IMR-90 (cell line): Measurements from ENCODE around the gene TYRO3.
"Not testable (repeated sequence)": the region's sequence is repeated elsewhere in the genome, so short reads cannot be mapped to it uniquely, and the experiment has no call there.

Experiments used
- CTCF ChIP-seq: conservative IDR thresholded peaks from 2 replicates; pipeline ENCODE4 v1.5.1; 2012; ENCODE audit warnings: mild to moderate bottlenecking, low read depth, low read length, improper control_type of control experiment
- ELK1 ChIP-seq: fragments of 150-350 bp; IDR thresholded peaks from 2 replicates; pipeline ENCODE4 v1.6.1; 2016; ENCODE audit warnings: low read depth, mild to moderate bottlenecking, low read length, moderate library complexity, borderline replicate concordance
- FOS ChIP-seq: fragments of 150-350 bp; IDR thresholded peaks from 2 replicates; pipeline ENCODE4 v1.6.1; 2016; ENCODE audit warnings: low read depth, low read length
- MAFK ChIP-seq: IDR thresholded peaks from 2 replicates; pipeline ENCODE4 v1.6.1; 2012; ENCODE audit warnings: low read depth, low read length, improper control_type of control experiment
- POLR2A ChIP-seq: IDR thresholded peaks from 2 replicates; pipeline ENCODE4 v1.6.1; 2012; ENCODE audit warnings: mild to moderate bottlenecking, low read depth, low read length
- RAD21 ChIP-seq: IDR thresholded peaks from 2 replicates; pipeline ENCODE4 v1.6.1; 2012; ENCODE audit warnings: low read length, improper control_type of control experiment
- SMC3 ChIP-seq: fragments of 150-350 bp; IDR thresholded peaks from 2 replicates; pipeline ENCODE4 v1.6.1; 2016; ENCODE audit warnings: low read depth, mild to moderate bottlenecking, antibody characterized with exemption, low read length, moderate library complexity

DNA sequence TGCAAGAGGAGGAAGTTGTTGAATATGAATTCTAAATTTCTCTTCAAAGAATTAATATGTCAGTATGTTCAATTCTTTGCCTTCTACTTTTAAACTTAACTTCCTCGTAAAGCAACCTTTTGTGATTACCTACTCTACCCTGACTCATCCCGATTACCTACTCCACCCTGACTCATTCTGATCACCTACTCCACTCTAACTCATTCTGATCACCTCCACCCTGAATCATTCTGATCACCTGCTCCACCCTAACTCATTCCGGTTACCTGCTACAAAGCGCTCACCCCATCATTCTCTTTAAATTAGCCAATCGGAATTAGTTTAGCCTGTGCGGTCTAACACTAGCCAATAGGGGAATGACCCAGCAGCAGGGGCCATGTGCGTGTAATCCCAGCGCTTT, 33.7 kb downstream of the TYRO3 start:
- not testable (repeated sequence) for TF ChIP-seq CTCF, MAFK, RAD21, ELK1, POLR2A, SMC3, FOS
